IPS DF 19.7 (cell line): ENCODE results near the gene TLE5.
"Not testable (repeated sequence)": the region's sequence is repeated elsewhere in the genome, so short reads cannot be mapped to it uniquely, and the experiment has no call there.

Source experiments
- DNase-seq: peaks from one replicate; pipeline ENCODE4 v3.0.0-alpha.2; 2013; ENCODE audit warnings: low read depth, low spot score

TLE5 gene

GRCh38 chr19:3025549-3025886, 36.8 kb downstream of the TLE5 start:
- DNase-seq: no peak

GRCh38 chr19:3024870-3025548, 37.3 kb downstream of the TLE5 start:
- DNase-seq: no peak

GRCh38 chr19:3024509-3024869, 37.8 kb downstream of the TLE5 start:
- DNase-seq: no peak

GRCh38 chr19:3020321-3020960, 41.9 kb downstream of the TLE5 start:
- DNase-seq: no peak

GRCh38 chr19:3019211-3019854, 43.0 kb downstream of the TLE5 start:
- no peak for DNase-seq

- DNase-seq: no peak
Measured at GRCh38 chr19:3017923-3018322, 44.4 kb downstream of the TLE5 start.

GRCh38 chr19:3015126-3016057, 46.9 kb downstream of the TLE5 start:
- DNase-seq: no peak

GRCh38 chr19:3014135-3014534, 48.2 kb downstream of the TLE5 start:
- no peak for DNase-seq

- no peak for DNase-seq
Measured at GRCh38 chr19:3013263-3013725, 49.0 kb downstream of the TLE5 start.

- DNase-seq: no peak
Measured at GRCh38 chr19:3012621-3013262, 49.6 kb downstream of the TLE5 start.

GRCh38 chr19:3012059-3012458, 50.2 kb downstream of the TLE5 start:
- DNase-seq: not testable (repeated sequence)

GRCh38 chr19:3010871-3011270, 51.4 kb downstream of the TLE5 start:
- DNase-seq: no peak

- DNase-seq: no peak
Measured at GRCh38 chr19:3008994-3009393, 53.3 kb downstream of the TLE5 start.

- DNase-seq: no peak
Measured at GRCh38 chr19:3007975-3008374, 54.3 kb downstream of the TLE5 start.

- peak; percentile 84 for DNase-seq
Measured at GRCh38 chr19:3006075-3006767, 56.1 kb downstream of the TLE5 start.

- no peak for DNase-seq
Measured at GRCh38 chr19:3005345-3005744, 57.0 kb downstream of the TLE5 start.

- no peak for DNase-seq
Measured at GRCh38 chr19:3004522-3004921, 57.8 kb downstream of the TLE5 start.

GRCh38 chr19:3003046-3003445, 59.2 kb downstream of the TLE5 start:
- no peak for DNase-seq
